Right forelimb (tissue), 1 donor: ENCODE results near the gene STPG2.

Source experiments
- DNase-seq: peaks from one replicate; pipeline ENCODE4 v3.0.0-alpha.2; 2018

STPG2 gene

DNA sequence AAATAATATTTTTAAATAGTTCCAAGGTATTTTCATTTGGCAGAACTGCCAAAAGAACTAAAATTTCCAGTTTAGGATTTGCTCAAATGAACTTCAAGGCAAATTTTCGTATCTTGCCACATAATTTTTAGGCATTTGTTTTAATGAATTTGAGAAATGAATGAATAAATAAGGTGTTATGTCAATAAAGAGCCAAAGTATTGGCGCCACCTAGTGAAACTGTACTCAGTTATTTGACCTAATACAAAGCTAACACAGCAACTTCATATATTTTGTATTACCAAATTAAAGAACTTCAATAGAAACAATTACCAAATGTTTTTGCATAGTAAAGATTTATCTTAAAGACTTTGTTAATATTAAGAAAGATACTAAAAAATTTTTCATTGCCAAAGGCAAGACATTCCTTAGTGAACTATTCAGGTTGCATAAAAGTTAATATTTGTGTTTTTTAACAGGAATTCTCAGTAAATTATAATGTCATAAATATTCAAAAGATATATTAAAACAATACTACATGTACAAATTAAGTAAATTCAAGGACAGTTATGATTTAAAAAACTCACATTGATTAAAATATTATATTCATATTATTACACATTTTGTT lies 50.3 kb downstream of the STPG2 start:
- no peak for DNase-seq

DNA sequence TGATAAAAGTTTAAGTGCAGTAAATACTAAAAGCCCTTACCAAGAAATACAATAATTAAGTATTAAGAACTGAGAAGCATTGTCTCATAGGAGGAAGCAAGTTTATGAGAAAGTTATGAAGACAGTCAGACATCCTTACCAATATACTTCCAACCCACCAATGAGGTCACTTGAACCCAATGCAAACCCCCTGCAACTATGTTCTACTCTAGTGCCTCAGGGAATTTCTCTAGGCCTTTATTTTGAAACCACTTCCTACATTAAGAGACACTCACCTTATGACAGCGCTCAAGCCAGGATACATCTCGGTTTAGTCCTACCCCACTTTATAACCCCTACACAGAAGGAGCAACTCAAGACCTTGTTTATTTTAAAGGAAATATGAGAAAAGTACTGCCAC lies 61.3 kb downstream of the STPG2 start:
- no peak for DNase-seq

DNA sequence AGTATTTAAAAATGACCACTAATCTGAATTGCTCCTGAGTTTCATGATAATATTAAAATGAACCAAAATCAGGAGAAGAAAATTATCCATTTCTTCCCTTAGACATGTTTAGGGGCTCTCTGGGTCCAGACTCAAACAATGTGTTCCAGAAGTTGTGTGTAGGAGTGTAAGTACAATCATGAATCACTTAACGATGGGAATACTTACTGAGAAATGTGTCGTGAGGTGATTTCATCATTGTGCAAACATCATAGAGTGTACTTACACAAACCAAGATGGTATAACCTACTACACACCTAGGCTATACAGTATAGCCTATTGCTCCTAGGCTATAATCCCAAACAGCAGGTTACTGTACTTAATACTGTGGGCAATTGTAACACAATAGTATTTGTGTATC lies 74.8 kb downstream of the STPG2 start:
- no peak for DNase-seq

DNA sequence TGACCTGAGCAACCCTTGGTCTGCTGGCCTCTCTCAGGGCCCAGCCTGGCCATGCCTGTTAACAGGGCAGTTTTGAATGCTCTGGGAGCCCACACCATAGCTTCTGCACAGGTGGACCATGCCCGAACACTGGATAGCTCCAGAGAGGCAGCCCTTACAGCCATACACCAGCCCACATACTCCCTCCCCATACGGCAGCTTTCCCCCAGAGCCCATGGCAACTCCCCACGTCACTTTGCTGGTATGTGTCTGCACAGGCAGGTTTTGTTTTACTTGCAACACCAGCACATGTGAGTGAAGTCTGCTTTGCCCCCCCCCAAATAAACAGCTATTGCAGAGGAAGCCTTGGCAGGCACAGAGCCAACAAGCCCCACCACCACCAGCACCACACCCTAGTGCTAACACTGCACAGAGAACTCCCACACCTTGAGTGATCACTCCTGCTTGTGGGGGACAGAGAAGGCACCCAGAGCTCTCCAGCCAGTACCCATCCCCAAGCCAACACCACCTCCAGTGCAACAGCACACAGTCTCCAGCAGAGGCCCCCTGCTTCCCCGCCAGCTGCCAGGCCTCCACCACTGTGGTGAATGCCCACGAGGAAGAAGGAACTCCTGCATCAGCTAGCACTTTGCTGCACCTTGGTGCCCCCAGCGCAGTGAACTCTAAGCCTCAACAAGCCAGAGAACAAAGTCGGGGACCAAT lies 87.3 kb downstream of the STPG2 start:
- no peak for DNase-seq

DNA sequence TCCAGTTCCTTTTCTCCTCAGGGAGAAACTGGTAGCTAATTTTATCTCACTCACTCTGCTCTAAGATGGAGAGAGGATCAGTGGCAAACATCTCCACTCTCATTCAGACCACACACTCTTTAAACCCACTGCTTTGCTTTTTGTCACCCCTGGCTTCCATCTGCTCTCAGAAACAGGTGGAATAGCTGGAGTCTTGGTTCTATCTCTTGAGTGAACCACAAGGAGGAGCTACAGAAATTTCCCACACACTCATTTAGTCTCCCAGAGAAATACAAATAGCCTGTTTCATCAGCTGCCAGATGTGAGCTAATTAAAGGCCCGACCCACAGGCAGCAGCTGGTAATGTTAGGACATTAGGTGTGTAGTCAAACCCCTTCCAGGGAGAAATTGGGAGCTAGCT lies 96.6 kb downstream of the STPG2 start:
- no peak for DNase-seq

DNA sequence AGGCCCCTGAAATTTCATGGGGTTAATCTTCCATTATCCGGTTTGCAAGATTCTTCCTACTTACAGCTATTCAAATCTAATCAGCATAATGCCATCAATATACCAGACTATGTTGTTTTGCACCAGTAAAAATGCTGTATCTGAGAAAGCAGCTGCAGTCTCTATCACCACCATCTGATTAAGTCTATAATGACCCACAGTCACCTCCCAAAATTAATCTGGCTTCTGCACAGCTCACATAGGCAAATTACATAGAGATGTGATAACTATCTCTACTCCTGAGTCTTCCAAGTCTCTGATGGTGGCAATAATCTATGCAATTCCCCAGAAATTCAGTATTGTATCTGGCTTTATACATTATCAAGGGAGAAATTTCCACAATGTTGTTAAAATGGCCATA lies 113.2 kb downstream of the STPG2 start:
- no peak for DNase-seq

DNA sequence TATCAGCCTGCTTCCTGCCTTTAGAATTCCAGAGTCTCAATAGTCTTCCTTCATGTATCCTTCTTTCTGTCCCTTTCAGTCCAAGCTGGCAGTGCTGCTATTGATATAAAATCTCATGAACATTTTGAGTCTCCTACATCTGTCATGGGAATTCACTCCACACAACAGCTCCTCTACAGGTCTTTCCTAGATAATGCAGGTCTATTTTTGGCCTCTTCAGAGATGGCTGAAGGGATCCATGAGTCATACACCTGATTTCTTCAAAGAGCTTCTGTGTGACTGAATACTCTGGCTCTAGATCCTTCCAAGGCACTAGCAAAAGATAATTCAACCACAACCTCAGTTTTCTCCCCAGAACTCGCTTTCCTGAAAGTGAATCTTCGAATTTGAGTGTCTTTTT lies 115.4 kb downstream of the STPG2 start:
- DNase-seq: no peak

DNA sequence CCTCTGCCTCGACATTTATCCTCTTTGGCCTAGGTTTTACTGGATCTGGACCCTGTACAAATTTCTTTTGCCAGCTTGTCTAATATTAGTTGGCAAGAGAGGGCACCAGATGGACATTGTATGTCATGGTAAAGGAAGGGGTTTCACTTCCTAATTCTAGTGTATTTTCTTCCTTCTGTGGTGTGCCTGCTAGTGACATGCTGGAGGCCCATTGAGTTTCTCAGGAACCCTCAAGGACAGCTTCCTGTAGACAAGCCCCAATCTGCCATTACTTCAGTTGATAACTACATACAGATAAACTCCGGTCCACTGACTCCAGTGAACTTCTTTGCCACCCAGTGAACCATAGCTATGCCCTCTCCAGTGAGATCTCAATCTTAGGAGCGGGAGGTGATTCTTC lies 116.9 kb downstream of the STPG2 start:
- DNase-seq: no peak

DNA sequence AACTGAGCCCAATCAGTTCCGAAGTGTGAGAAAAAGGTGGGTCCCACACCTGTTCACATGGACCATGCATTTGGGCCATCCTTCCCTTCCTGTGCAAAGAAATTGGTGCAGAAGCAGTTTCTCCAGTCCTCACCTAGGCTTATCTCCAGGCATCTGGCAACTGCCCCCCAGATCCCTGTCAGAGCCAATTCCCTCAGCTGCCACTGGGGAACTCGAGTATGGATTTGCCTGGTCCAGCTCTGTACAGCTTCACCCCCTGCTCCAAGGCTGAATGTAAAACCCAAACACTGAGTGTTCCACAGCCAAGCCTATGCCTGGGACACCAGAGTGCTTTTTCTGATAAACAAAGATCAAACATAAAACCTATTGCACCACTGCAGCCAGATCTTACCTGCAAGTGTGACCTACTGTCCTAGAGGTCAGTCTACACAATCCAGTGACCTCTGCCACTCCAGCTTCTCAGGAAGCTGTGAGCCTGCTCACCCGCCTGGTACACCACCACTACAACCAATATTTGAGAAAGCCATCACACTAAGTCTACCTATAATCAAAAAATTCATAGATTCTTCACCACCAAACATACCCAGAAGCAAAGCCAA lies 136.4 kb downstream of the STPG2 start:
- DNase-seq: no peak

DNA sequence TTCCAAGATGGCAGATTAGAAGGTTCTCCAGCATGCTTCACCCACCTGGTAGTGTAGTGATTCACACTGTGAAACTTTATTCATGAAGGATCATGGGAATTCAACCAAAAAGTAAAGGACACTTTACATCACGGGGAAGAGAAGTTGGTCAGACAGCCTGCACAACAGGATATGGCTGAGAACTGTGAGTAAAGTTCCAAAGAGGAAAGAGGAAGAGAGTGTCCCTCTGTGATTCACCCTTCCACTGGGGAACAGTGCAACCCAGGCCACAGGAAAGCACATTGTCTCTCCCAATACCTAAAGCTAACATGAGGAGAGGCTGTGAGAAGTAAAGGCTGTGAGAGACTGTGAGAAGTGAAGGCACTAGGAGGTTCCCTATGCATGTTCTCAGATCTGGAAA lies 137.2 kb downstream of the STPG2 start:
- DNase-seq: no peak

DNA sequence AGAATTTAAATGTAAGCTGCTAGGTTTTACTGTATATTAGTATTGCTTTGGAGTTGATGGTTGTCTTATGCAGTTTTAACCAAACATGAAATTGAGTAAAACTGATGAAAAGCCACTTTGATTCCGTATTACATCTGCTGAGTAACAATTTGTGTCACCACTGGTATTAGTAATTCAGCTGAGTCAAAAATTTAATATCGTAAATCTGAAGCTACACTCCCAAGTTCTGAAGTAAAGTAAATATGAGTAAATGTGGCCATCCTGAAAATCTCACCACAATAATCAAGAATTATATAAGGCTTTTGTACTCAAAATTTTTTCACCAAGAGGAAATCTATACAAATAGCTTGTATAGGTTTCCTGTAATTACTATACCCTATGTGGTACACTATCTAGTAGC lies 142.3 kb downstream of the STPG2 start:
- no peak for DNase-seq

DNA sequence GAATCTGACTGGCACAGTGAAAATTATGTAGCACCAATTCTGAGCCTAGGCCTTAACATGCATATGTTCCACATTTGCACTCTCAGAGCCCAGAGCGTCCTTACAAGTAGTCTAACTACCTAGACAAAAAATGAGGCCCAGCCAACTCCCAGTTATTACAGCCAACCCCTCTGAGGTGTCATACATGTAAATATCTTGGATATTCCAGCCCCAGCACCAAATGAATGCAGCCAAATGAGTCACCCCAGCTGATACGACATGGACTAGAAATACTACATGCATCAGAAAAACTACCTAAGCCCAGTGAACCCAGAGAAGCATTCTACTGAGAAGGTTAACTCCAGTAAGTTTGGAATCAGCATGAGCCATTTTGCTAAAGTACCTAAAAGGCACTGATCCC lies 145.1 kb downstream of the STPG2 start:
- DNase-seq: no peak

DNA sequence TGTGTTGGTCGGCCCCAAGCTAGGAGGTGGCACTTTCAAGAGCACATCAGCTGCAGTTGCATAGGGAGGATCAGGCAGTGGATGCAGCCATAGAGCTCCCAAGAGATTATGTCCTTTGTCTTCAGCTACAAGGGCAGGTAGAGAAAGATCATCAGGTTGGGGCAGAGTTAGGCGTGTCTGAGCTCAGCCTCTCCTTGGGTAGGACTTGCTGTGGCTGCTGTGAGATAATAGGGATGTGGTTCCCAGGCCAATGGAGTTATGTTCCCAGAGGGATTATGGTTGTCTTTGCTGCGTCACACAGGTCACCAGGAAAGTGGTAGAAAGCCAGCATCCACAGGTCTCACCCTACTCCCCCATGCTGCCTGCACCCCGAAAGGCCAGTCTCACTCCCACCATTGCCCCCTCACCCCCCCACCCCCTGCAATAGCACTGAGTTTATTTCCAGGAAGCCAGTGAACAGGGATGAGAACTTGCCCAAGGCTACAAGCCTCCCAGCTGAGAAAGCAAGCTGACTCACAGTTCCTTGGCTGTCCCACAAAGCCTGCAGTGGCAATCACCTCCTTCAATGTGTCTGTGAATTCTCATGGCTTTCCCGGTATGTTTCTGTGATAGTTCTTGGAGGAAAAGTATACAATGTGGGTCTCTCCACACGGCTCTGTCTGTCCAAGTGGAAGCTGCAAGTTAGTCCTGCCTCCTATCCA lies 148.4 kb downstream of the STPG2 start:
- no peak for DNase-seq

DNA sequence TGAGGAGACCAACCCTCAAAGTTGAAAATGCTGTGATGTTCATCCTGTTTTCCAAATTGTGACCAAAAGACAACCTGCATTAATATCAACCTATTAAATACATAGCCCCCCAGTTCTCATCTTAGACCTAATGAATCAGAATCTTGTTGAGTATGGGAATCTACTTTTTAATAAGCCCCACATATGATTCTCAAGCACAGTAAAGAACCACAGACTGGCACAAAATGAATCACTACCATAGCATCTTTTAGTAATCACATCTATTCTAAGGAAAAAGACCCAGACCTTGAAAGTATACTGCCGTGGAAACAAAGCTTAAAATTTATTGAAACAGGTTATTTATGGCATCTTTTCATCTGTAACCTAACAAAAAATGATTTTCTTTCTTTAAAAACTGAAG lies 152.9 kb downstream of the STPG2 start:
- DNase-seq: no peak

DNA sequence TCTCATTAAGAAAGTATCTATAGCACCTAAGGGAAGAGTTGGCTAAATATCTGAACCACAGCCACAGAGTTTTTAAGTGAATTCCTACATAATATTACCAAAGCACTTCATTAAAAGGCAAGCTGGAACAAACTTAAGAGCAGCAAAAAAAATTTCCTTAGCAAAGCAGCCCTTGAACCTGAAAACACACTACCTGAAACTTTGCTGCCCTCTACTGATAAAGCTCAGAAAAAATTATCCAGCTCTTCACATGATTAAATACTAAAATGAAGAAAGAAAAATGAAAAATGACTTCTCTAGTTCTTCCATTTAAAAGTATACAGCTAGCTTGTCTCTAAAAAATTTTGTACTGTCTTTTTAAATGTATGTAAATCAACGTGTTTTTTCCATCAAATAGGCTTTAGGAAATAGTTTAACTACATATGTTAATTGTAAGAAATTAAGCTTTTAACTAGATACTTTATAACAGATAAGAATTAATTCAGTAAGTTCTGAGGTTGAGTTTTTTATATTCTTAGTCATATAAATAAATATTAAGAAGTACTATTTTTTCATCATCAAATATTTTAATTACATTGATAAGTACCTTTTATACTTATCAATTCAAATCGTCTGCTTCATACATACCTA lies 156.1 kb downstream of the STPG2 start:
- DNase-seq: no peak

DNA sequence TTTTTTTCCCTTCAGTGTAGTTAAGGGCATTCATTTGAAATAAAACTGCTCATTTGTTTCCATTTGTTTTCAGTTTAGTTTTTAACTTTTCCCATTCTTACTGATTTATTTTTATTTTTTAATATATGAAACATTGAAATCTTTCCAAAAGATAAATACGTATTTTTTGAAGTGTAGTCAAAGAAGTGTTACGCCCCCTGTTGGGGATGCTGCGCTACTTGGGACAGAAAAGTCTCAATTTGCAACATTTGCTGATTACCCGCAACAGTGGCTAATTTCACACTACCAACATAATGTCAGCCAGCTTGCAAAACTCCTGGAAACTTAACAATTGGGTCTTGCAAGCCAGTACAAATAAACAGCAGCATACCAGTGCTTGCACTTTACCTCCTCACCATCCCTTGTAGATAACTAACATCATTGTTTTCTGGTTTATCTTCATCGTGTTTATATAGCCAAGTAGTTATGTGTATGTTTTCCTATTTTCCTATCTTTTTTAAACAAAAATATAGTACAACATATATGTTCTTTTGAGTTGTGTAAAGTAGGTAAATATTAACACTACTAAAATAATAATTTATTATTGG lies 158.6 kb downstream of the STPG2 start:
- no peak for DNase-seq

DNA sequence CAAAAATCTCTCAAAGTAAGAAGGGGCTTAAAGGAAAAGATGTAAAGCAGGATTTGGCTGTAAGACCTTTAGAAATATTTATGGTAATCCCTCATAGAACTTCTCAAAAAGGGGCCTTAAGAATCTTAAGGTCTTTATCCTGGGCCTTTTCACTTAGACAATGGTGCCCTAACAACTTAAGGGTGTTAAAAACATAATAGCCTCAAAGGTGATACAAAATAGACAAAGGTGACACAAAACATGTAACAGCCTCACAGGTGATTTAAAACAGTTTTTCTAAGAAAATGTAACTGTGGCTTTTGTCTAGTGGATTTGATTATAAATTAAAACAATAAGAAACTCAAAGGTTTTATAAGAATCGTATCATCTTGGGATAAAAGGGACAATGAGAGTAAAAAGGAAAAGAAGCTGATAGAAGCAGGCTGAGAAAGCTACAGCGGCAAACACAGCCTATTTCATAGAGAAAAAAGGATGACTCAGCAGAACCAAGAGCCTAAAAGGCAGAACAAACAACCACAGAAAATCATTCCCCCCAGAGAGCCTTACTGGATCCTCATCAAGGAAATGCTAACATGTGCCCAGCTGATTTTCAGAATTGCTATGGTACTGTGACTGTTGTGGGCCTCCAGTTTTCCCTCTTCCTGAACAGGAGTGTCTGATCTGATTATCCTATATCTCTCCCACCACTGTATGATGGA lies 164.3 kb downstream of the STPG2 start:
- DNase-seq: no peak

DNA sequence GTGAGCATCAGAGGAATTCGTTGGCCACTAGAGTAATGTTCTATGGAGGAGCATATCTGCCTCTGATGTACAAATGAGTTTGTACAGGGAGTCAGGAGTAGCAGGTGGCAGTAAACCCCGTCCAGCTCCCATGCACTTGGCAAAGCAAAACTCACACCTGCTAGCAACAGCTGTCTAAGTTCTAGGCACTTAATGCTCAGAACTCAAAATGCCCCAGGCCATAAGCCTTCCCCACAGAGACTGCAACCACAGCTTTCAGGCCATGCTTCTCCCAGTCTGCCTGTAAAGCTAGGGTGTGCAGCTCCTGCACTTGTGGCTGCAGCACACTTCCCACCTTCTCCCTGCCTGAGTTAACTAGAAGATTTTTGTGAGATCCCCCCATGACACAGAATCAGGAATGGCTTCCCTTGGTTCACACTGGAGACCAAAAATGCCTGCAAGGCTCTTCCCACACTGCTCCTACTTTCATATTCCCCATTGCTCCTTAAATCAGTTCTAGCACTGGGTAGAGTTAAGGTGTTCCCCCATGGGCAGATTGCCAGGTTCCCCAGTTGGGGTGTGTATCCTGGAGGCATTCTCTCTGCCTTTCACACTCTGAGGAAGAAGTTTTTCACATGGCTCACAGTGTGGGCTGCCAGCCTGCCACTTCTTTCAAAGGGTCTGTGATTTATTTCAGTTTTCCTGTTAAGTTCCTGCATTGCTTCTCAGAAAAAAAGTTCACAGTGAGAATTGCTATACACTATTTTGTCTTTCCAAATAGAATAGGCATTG lies 189.9 kb downstream of the STPG2 start:
- DNase-seq: no peak

DNA sequence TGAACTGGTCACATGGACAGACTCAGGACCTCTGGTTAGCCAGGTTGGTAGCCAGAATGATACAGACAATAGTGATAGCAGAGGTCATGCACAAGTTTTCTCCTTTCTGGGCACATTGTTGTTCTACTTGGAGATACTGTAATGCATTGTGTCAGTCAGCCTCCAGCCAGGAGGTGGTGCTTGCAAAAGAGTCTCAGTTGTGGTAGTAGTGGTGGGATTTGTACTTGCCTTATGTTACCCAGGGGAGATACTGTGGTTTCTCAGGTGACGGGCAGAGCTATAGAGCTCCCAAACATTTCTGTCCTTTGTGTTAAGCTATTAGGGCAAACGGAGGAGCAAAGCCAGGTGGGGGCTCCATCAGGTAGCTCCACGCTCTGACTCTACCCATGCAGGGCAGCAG lies 190.5 kb downstream of the STPG2 start:
- no peak for DNase-seq

DNA sequence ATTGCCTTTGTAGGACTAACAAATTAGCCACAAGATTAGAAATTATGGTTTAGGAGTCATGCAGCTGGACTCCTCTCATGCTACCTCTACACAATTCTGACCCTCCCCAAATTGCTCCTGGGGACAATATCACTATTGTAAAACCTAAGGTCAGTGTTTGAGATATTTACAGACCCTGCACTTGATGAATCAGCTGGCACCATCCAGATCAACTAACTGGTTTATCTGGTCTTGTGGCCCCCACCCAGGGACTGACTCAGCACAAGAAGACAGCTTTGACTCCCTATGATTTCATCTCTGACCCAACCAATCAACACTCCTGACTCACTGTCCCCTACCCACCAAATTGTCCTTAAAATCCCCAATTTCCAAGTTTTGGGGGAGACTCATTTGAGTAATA lies 192.4 kb downstream of the STPG2 start:
- DNase-seq: no peak

DNA sequence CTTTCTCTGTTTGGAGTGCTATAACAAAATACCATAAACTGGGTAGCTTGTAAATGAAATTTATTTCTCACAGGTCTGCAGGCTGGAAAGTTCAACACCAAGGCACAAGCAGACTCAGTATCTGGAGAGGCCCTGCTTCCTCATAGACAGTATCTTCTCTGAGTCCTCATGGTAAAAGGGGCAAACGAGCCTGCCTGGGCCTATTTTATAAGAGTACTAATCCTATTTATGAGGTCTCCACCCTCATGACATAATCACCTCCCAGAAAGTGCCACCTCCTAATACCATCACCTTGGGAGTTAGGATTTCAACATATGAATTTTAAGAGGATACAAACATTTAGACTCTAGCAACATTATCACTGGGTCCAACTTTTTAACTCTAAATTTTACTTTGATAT lies 200.3 kb downstream of the STPG2 start:
- DNase-seq: no peak

DNA sequence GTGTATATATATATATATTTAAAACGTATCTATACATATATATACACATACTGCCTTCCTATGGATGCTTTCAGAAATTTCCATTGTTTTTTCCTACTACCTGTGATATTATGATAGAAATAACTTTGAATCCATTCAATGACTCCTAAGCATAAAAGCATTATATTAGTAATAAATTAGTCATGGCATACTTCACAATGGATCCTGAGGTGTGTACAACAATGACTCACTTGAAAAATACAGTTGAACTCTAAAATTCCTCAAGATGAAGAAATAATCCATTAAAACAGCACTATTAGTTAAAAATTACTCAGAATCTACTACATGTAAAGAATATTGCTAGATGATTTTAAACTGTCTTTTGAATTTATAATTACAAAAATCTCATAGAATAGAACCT lies 201.1 kb downstream of the STPG2 start:
- no peak for DNase-seq
